Vagina (tissue), 2 donors: ENCODE results near the gene RSPH10B. TPM values are rescaled to one million over a fixed set of nuclear protein-coding genes. Genes with fewer than 3 reads are reported as not detected.
"Not testable (repeated sequence)": the region's sequence is repeated elsewhere in the genome, so short reads cannot be mapped to it uniquely, and the experiment has no call there.

Experiments used
- DNase-seq, 2 donors: peaks; one replicate each; pipeline ENCODE4 v3.0.0-alpha.2; 2017; ENCODE audit errors: extremely low spot score in 2 of 2
- H3K27ac ChIP-seq: fragments of 200-600 bp; sonication (generic); one replicate; pipeline ENCODE4 v1.5.1; 2019
- H3K27me3 ChIP-seq: fragments of 200-600 bp; sonication (generic); one replicate; pipeline ENCODE4 v1.5.1; 2019
- H3K36me3 ChIP-seq, 2 donors: fragments of 200-600 bp; sonication (generic); one replicate each; pipeline ENCODE4 v1.5.1; 2017 to 2019
- H3K4me1 ChIP-seq: fragments of 200-600 bp; sonication (generic); one replicate; pipeline ENCODE4 v1.5.1; 2019
- H3K4me3 ChIP-seq, 2 donors: fragments of 200-600 bp; sonication (generic); 1 replicate in 1 of 2; 2 replicates in 1 of 2; pipeline ENCODE4 v1.5.1; 2016 to 2019
- H3K9me3 ChIP-seq: fragments of 200-600 bp; sonication (generic); one replicate; pipeline ENCODE4 v1.5.1; 2019
- POLR2A ChIP-seq, 2 donors: fragments of 450-650 bp; IDR thresholded peaks; one replicate each; pipeline ENCODE4 v1.6.1; 2017; ENCODE audit warnings: antibody characterized with exemption in 2 of 2, mild to moderate bottlenecking in 2 of 2, moderate library complexity in 2 of 2
- POLR2AphosphoS5 ChIP-seq, 2 donors: sonication (generic); formaldehyde crosslinking; IDR thresholded peaks; one replicate each; pipeline ENCODE4 v1.9.0; 2017; ENCODE audit warnings: antibody characterized with exemption in 2 of 2, mild to moderate bottlenecking in 2 of 2, low read depth in 1 of 2; ENCODE audit not compliant: insufficient read depth in 1 of 2
- intact Hi-C: fragments of 100-400 bp; cut with DNase I; formaldehyde crosslinking; loops from one replicate; pipeline ENCODE4 v1.15.1; 2023
- total RNA-seq: library from RNA; depleted of rRNA; stranded (reverse); fragments of >200 nt; gene quantifications from one replicate; pipeline ENCODE4 v1.2.3, GENCODE V29; 2016
- TF ChIP-seq, protein P1 (sequence below), 3 experiments: fragments of 450-650 bp in 2 of 3; fragments of 200-600 bp in 1 of 3; sonication (generic) in 1 of 3; IDR thresholded peaks; one replicate each; pipeline ENCODE4 v1.5.1; 2017 to 2019; ENCODE audit warnings: antibody characterized with exemption in 3 of 3, mild to moderate bottlenecking in 2 of 3, moderate library complexity in 2 of 3

RSPH10B gene
- total RNA-seq, 1 donor from 2014 or later = not detected

GRCh38 chr7:6008668-6009611 lies 38.5 kb upstream of the RSPH10B start, which contains the start of the genes AIMP2 and PMS2:
Gene AIMP2 (plus strand): TSS chr7:6009272. CDS start chr7:6009364, 92 bp downstream.
Gene PMS2 (minus strand): TSS chr7:6009049. CDS start chr7:6009019, 30 bp downstream.
- H3K4me1 ChIP-seq = peaks cover 37% of the 10 kb centered on the region
- H3K4me3 ChIP-seq = peak within 1 kb of the TSS; percentile 58 to 79
- H3K27me3 ChIP-seq = no peaks in the 10 kb centered on the region
- intact Hi-C loops = no loop called here
- peak; percentile 98 to 99 for DNase-seq
- H3K9me3 ChIP-seq = no peaks in the 10 kb centered on the region
- H3K27ac ChIP-seq = peak within 1 kb of the TSS; percentile 84
- peaks cover 0 to 10% of the 10 kb centered on the region in 2 donors for H3K36me3 ChIP-seq
- peak; percentile 63 to 83 for TF ChIP-seq POLR2AphosphoS5 (IDR thresholded peaks at IDR 0.05; ENCODE audit: insufficient read depth in 1 of 2, low read depth in 1 of 2)
- peak in 1 of 2 donors; percentile 37 for TF ChIP-seq POLR2A (IDR thresholded peaks at IDR 0.05)
- TF ChIP-seq, protein P1, sequence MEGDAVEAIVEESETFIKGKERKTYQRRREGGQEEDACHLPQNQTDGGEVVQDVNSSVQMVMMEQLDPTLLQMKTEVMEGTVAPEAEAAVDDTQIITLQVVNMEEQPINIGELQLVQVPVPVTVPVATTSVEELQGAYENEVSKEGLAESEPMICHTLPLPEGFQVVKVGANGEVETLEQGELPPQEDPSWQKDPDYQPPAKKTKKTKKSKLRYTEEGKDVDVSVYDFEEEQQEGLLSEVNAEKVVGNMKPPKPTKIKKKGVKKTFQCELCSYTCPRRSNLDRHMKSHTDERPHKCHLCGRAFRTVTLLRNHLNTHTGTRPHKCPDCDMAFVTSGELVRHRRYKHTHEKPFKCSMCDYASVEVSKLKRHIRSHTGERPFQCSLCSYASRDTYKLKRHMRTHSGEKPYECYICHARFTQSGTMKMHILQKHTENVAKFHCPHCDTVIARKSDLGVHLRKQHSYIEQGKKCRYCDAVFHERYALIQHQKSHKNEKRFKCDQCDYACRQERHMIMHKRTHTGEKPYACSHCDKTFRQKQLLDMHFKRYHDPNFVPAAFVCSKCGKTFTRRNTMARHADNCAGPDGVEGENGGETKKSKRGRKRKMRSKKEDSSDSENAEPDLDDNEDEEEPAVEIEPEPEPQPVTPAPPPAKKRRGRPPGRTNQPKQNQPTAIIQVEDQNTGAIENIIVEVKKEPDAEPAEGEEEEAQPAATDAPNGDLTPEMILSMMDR (IDR thresholded peaks at IDR 0.05) = no peak

DNA sequence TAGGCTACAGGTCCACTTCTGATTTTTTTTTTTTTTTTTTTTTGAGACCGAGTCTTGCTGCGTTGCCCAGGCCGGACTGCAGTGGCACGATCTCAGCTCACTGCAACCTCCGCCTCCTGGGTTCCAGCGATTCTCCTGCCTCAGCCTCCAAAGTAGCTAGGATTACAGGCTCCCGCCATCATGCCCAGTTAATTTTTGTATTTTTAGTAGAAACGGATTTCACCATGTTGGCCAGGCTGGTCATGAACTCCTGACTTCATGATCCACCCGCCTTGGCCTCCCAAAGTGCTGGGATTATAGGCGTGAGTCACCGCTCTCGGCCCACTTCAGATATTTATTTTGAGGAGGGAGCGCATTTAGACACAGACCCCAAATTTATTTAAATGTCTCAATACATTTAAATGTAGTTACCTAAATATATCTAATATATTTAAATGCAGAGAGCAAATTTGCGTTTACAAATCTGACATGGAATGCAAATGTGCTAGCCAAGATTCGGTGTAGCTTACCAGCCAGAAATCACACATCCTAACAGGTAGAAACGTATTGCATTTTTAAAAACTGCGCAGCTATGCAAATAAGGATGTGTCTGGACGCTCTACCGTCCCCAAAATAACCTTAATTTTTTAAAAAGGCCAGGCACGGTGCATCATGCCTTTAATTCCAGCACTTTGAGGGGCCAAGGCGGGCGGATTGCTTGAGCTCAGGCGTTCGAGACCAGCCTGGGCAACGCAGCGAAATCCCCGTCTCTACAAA lies 37.5 kb upstream of the RSPH10B start:
- intact Hi-C loops, DNase-seq, H3K9me3 ChIP-seq, H3K27me3 ChIP-seq: not testable (repeated sequence)
- Histone ChIP-seq H3K4me1 (peaks cover 37% of the 10 kb centered on the region), H3K4me3 (peak overlapping the region; percentile 58 to 79), H3K27ac (peak overlapping the region; percentile 84), H3K36me3 (peaks cover 0 to 18% of the 10 kb centered on the region in 2 donors)

DNA sequence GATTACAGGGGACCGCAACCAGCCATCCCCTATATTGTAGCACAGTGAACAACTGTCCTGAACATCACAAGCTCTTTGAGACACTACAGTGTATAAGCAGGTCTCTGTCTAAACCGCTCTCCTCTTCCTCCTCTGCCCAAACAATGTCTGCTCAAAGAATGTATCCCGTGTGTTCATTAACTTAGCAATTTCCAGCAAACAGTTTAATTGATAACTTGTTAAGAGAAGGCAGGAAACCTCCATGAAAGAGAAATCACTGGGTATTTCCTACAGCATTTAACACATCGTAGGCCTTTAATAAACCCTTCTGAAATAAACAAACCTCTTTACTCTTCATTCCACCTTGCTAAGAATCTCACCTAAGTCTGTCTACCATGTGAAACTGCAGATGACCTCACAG lies 36.9 kb upstream of the RSPH10B start:
- DNase-seq = no peak
- Histone ChIP-seq H3K9me3 (no peaks in the 10 kb centered on the region), H3K27me3 (no peaks in the 10 kb centered on the region), H3K27ac (no peak overlapping the region), H3K4me1 (peaks cover 37% of the 10 kb centered on the region), H3K4me3 (no peak overlapping the region), H3K36me3 (peaks cover 0 to 23% of the 10 kb centered on the region in 2 donors)
- intact Hi-C loops = no loop called here
- TF ChIP-seq, protein P1 (IDR thresholded peaks at IDR 0.05) = no peak
- no peak for TF ChIP-seq POLR2AphosphoS5 (IDR thresholded peaks at IDR 0.05; ENCODE audit: insufficient read depth in 1 of 2, low read depth in 1 of 2)
- no peak for TF ChIP-seq POLR2A (IDR thresholded peaks at IDR 0.05)

DNA sequence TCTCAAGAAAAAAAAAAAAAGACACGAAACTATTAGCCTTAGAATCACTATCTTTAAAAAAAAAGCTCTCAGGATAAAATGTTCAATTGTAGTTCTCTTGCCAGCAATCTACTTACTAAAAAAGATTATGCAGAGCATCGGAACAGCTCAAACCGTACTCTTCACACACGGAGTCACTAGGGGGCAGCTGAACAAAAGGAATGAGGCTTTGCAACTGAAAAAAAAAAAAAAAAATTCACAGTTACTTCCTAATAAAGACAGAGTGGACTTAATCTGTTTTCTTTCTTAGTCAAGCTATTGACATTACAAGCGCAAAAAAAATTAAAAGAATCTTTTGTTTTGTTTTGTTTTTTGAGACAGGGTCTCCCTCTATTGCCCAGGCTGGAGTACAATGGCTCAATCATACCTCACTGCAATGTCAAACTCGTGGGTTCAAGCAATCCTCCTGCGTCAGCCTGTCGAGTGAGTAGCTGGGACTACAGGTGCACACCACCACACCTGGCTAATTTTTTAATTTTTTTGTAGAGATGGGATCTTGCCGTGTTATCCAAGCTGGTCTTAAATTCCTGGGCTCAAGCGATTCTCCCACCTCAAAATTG lies 26.8 kb upstream of the RSPH10B start:
- Histone ChIP-seq H3K27me3 (no peaks in the 10 kb centered on the region), H3K4me3 (no peak overlapping the region), H3K27ac (no peak overlapping the region), H3K9me3 (no peaks in the 10 kb centered on the region), H3K36me3 (peaks cover 0 to 46% of the 10 kb centered on the region in 2 donors), H3K4me1 (no peaks in the 10 kb centered on the region)
- intact Hi-C loops = loop anchor here (10.0 kb wide), 1 partner anchor 327 kb away; no protein-coding TSS in a partner anchor
- TF ChIP-seq, protein P1 (IDR thresholded peaks at IDR 0.05) = peak; percentile 37 to 52 (median 42)
- no peak for TF ChIP-seq POLR2A (IDR thresholded peaks at IDR 0.05)
- peak in 1 of 2 donors; percentile 25 for TF ChIP-seq POLR2AphosphoS5 (IDR thresholded peaks at IDR 0.05; ENCODE audit: insufficient read depth in 1 of 2, low read depth in 1 of 2)
- DNase-seq = no peak

DNA sequence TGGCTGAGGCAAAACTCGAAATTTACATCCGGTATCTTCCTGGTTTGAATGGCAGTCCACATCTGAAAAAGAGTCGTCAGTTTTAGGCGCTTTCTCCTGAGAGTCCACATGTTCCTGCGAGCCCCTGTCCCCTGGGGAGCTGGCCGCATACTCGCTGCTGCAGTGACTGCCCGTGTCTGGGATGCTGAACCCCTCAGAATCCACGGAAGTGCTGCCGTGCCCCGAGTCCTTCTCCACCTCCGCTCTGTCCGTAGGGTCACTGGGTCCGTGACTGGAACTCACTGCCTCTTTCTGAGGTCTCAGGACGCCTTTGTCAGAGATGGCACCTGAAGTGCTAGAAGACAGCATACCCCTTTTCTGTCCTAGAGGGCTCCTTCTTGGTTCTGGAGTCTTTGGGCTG lies 16.6 kb upstream of the RSPH10B start:
- H3K27ac ChIP-seq, H3K9me3 ChIP-seq, H3K27me3 ChIP-seq, intact Hi-C loops, H3K4me1 ChIP-seq, H3K4me3 ChIP-seq, DNase-seq: not testable (repeated sequence)
- peaks cover 0 to 37% of the 10 kb centered on the region in 2 donors for H3K36me3 ChIP-seq

GRCh38 chr7:5979680-5980314 lies 9.3 kb upstream of the RSPH10B start:
- H3K4me3 ChIP-seq, H3K27ac ChIP-seq, H3K27me3 ChIP-seq, H3K9me3 ChIP-seq, intact Hi-C loops, DNase-seq, H3K36me3 ChIP-seq, H3K4me1 ChIP-seq: not testable (repeated sequence)

DNA sequence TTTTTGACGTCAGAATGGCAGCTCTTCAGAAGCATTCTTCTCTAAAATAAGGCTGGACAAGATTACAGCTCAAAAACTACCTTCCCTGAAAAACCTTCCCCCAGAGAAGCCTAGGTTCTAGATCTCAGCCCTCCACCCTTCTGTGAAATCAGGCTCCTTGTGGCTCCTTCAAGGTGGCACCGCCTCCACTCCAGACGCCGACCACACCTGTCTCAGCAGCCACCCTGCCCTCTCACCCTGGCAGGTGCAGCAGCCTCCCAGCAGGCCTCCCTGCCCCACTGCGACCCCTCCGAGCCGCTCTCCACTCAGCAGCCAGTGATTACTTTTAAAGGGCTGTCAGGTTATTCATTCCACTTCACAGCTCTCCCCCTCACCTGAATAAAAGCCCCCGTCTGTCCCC lies 3.1 kb upstream of the RSPH10B start:
- DNase-seq, H3K36me3 ChIP-seq, H3K4me3 ChIP-seq, H3K4me1 ChIP-seq, H3K27ac ChIP-seq, H3K27me3 ChIP-seq, intact Hi-C loops, H3K9me3 ChIP-seq: not testable (repeated sequence)

GRCh38 chr7:5963810-5964209 lies 6.7 kb downstream of the RSPH10B start:
- H3K4me1 ChIP-seq, intact Hi-C loops, DNase-seq, H3K27me3 ChIP-seq, H3K36me3 ChIP-seq, H3K27ac ChIP-seq, H3K9me3 ChIP-seq, H3K4me3 ChIP-seq: not testable (repeated sequence)
